Measurements from ENCODE around the gene HTN1.
"Not testable (repeated sequence)": the region's sequence is repeated elsewhere in the genome, so short reads cannot be mapped to it uniquely, and the experiment has no call there.

HTN1 gene

GRCh38 chr4:70041652-70042286 lies 8.5 kb upstream of the HTN1 start:
- no peak for TF ChIP-seq MYC (IDR thresholded peaks at IDR 0.05; ENCODE audit: low read depth, low read length)
- no peak for TF ChIP-seq MAX (IDR thresholded peaks at IDR 0.05; ENCODE audit: low read depth, low read length)
- no peak for TF ChIP-seq POLR2A (IDR thresholded peaks at IDR 0.05; ENCODE audit: extremely low read depth, insufficient read length)
- TF ChIP-seq CTCF (IDR thresholded peaks at IDR 0.05; ENCODE audit: low read depth, low read length) = no peak
- H3K4me3 ChIP-seq (ENCODE audit: low read depth, low read length) = no peak overlapping the region

GRCh38 chr4:70056534-70056933 lies 6.3 kb downstream of the HTN1 start:
- H3K4me3 ChIP-seq (ENCODE audit: low read depth, low read length) = not testable (repeated sequence)

More at GRCh38 chr4:70041652-70042286, 8.5 kb upstream of the HTN1 start:
- no peak for DNase-seq (ENCODE audit: low read depth)

GRCh38 chr4:70057651-70058050 lies 7.4 kb downstream of the HTN1 start:
- no peak for DNase-seq (ENCODE audit: low read depth)
- TF ChIP-seq MAX (IDR thresholded peaks at IDR 0.05; ENCODE audit: low read depth, low read length) = no peak
- TF ChIP-seq MYC (IDR thresholded peaks at IDR 0.05; ENCODE audit: low read depth, low read length) = no peak
- no peak for TF ChIP-seq CTCF (IDR thresholded peaks at IDR 0.05; ENCODE audit: low read depth, low read length)
- TF ChIP-seq POLR2A (IDR thresholded peaks at IDR 0.05; ENCODE audit: extremely low read depth, insufficient read length) = no peak
- no peak overlapping the region for H3K4me3 ChIP-seq (ENCODE audit: low read depth, low read length)

More at GRCh38 chr4:70056534-70056933, 6.3 kb downstream of the HTN1 start:
- not testable (repeated sequence) for DNase-seq (ENCODE audit: low read depth)

GRCh38 chr4:70059149-70059548 lies 8.9 kb downstream of the HTN1 start:
- H3K4me3 ChIP-seq (ENCODE audit: low read depth, low read length) = no peak overlapping the region
- no peak for DNase-seq (ENCODE audit: low read depth)
- TF ChIP-seq MYC (IDR thresholded peaks at IDR 0.05; ENCODE audit: low read depth, low read length) (no peak), POLR2A (IDR thresholded peaks at IDR 0.05; ENCODE audit: extremely low read depth, insufficient read length) (no peak), CTCF (IDR thresholded peaks at IDR 0.05; ENCODE audit: low read depth, low read length) (no peak), MAX (IDR thresholded peaks at IDR 0.05; ENCODE audit: low read depth, low read length) (no peak)

GRCh38 chr4:70062000-70062399 lies 11.8 kb downstream of the HTN1 start:
- no peak for DNase-seq (ENCODE audit: low read depth)
- H3K4me3 ChIP-seq (ENCODE audit: low read depth, low read length) = no peak overlapping the region
- TF ChIP-seq MYC (IDR thresholded peaks at IDR 0.05; ENCODE audit: low read depth, low read length) (no peak), MAX (IDR thresholded peaks at IDR 0.05; ENCODE audit: low read depth, low read length) (no peak), CTCF (IDR thresholded peaks at IDR 0.05; ENCODE audit: low read depth, low read length) (no peak), POLR2A (IDR thresholded peaks at IDR 0.05; ENCODE audit: extremely low read depth, insufficient read length) (no peak)

- no peak for DNase-seq (ENCODE audit: low read depth)
- H3K4me3 ChIP-seq (ENCODE audit: low read depth, low read length) = no peak overlapping the region
- no peak for TF ChIP-seq CTCF (IDR thresholded peaks at IDR 0.05; ENCODE audit: low read depth, low read length)
- no peak for TF ChIP-seq MYC (IDR thresholded peaks at IDR 0.05; ENCODE audit: low read depth, low read length)
- no peak for TF ChIP-seq POLR2A (IDR thresholded peaks at IDR 0.05; ENCODE audit: extremely low read depth, insufficient read length)
- TF ChIP-seq MAX (IDR thresholded peaks at IDR 0.05; ENCODE audit: low read depth, low read length) = no peak
Observed at GRCh38 chr4:70080205-70080604, 30.0 kb downstream of the HTN1 start.
